ENCODE results near the gene GALNT9.

DNA sequence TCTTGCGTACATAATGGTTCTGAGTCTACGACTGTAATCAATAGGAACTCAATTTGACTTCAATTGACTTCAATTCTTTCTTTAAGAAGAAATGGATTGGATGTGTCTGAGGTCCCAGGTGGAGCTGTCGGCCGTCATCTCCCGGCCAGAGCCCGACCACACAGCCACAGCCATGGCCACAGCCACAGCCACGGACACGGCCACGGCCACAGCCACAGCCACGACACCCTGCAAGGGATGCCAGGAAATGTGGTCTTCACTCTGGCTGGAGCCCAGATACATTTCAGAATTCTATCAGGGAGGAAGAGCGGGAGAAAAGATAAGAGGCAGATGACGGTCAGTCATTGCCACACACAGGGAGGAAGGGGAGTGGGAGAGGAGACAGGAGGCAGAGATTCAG is 58.9 kb downstream of the GALNT9 start:
- TF ChIP-seq CTCF (IDR thresholded peaks at IDR 0.05) (no peak), POLR2A (IDR thresholded peaks at IDR 0.05) (no peak)
